Measurements from ENCODE around the gene DHH. TPM values are rescaled to one million over a fixed set of nuclear protein-coding genes. Genes with fewer than 3 reads are reported as not detected.

DHH gene
- total and polyA plus RNA-seq, 9 of the 15 experiments (the other 6 are each of a cell fraction or from before 2014, with no cell fraction given), result 0.07 to 2.6 (median 0.54) TPM

GRCh38 chr12:49110464-49111155 lies 16.0 kb upstream of the DHH start, which contains the start of gene LMBR1L:
Gene LMBR1L (minus strand): TSS chr12:49110847. CDS start chr12:49110555, 292 bp downstream.
- DNase-seq (ENCODE audit: extremely low read depth in 1 of 4, low spot score in 3 of 4), result peak; percentile 99 to 100 (median 99)
- intact Hi-C loops (cut with micrococcal nuclease), result loop anchor here (2.0 kb wide), 1 partner anchor 20 kb away; the partner anchor contains the start of gene TUBA1B
- H3K27ac ChIP-seq (ENCODE audit: extremely low read depth, low read depth, low read length), result peak within 1 kb of the TSS; percentile 84
- peak within 1 kb of the TSS; percentile 92 for H2AFZ ChIP-seq (ENCODE audit: low read depth, low read length)
- POLR2A ChIA-PET, result interaction anchor here (0.6 to 10.9 kb wide), 17 partner anchors 8 to 366 kb away, joined by 3 to 112 read pairs (median 4); partner anchors contain the start of genes DHH, RHEBL1 and TUBA1B
- peaks cover 21% of the 10 kb centered on the region; the same call in 2 of the 3 replicates for H3K36me3 ChIP-seq (ENCODE audit: control insufficient read depth, insufficient read depth, low read length)
- peak; percentile 97 for ATAC-seq
- H3K79me2 ChIP-seq (ENCODE audit: control insufficient read depth, insufficient read depth, low read length), result peaks cover 40% of the 10 kb centered on the region
- BruUV-seq (replicated peaks), result TSS peak; percentile 53
- H3K4me2 ChIP-seq (ENCODE audit: insufficient read depth, low read length), result peak within 1 kb of the TSS; percentile 82
- H3K9me1 ChIP-seq (ENCODE audit: control insufficient read depth, insufficient read depth, low read length), result peaks cover 4% of the 10 kb centered on the region
- peaks cover 4% of the 10 kb centered on the region for H3K9me3 ChIP-seq (replicated peaks; ENCODE audit: control insufficient read depth, insufficient read depth, low read depth, low read length)
- peak; percentile 100 for FAIRE-seq
- WGBS (ENCODE audit: insufficient coverage, low coverage, missing lambda C conversion rate), result 1% methylated on average over 34 of the region's 43 CpGs
- in situ Hi-C loops (cut with MboI), result no loop called here
- H4K20me1 ChIP-seq (replicated peaks; ENCODE audit: control insufficient read depth, insufficient read depth, low read length), result no peaks in the 10 kb centered on the region; the same call in 1 of the 2 replicates
- peaks cover 15 to 26% of the 10 kb centered on the region in 2 experiments; a peak in 4 of 5 replicates for H3K4me1 ChIP-seq (replicated peaks in 1 of 2; ENCODE audit: control insufficient read depth in 2 of 2, insufficient read depth in 2 of 2, low read length in 2 of 2)
- CTCF ChIA-PET (ENCODE audit: low intra/inter-chr PET ratio), result interaction anchor here (0.7 kb wide), 2 partner anchors 46 to 171 kb away, joined by 3 to 4 read pairs; no protein-coding TSS in a partner anchor
- H3K4me3 ChIP-seq, result peak within 1 kb of the TSS; percentile 81
- no peaks in the 10 kb centered on the region for H3K27me3 ChIP-seq (ENCODE audit: control insufficient read depth in 2 of 2, insufficient read depth in 2 of 2, low read length in 2 of 2)
- peak within 1 kb of the TSS; percentile 82 to 94 for H3K9ac ChIP-seq (ENCODE audit: insufficient read depth in 1 of 2, low read depth in 2 of 2, low read length in 2 of 2)
- peak in 1 of 2 experiments; percentile 69; a peak in 1 of 4 replicates for TF ChIP-seq SRF (CRISPR knock-in tag; IDR thresholded peaks at IDR 0.05)
- 0 out of 2 replicates have a peak, but pooled peaks have one; percentile 49 for TF ChIP-seq ZBTB9 (CRISPR knock-in tag; IDR thresholded peaks at IDR 0.05)
- peak; percentile 48; the same call in 1 of the 2 replicates for TF ChIP-seq ZBTB40 (IDR thresholded peaks at IDR 0.05)
- no peak for TF ChIP-seq ZBTB40 (CRISPR knock-in tag; IDR thresholded peaks at IDR 0.05)
- peak; percentile 78 for TF ChIP-seq CHD2 (IDR thresholded peaks at IDR 0.05; ENCODE audit: low read depth, low read length)
- TF ChIP-seq HMBOX1 (IDR thresholded peaks at IDR 0.05), result no peak
